RPMI8226 (cell line): ENCODE measurements around the gene CIRBP.

Experiments
- DNase-seq: peaks from one replicate; pipeline ENCODE4 v3.0.0-alpha.2; 2015

CIRBP gene

GRCh38 chr19:1269065-1269477, at the start of gene CIRBP:
TSS of gene CIRBP (plus strand) at chr19:1269332. CDS start at chr19:1270934, 1,602 bp downstream.
- DNase-seq = peak; percentile 99

DNA sequence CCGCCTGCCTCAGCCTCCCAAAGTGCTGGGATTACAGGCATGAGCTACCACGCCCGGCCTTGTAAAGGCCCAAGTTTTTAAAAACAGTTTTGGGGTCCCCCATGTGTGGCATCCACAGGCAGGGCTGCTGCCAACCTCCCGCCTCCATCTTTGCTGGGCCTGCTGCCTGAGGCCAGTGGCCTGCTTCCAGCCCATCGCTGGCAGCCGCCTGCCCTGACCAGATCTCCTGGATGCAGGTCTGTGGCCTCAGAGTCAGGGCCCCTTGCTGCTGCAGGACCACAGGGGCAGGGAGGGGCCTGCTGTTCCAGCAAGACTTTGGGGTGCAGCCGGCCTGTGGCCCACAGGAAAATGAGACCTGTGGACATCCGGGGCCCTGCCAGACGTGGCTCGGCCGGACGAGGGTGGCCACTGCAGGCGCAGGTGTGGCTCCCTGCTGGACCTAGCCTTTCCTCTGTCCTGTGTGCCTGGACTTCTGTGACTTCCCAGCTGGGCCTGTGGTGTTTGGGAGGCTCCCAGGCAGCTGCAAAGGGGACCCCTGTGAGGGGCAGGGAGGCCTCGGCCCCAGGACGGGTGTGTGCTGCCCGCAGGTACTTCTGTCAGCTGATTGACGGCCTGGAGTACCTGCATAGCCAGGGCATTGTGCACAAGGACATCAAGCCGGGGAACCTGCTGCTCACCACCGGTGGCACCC, 49.2 kb upstream of the CIRBP start:
- no peak for DNase-seq

GRCh38 chr19:1220477-1220930, 48.6 kb upstream of the CIRBP start:
- DNase-seq = no peak

- DNase-seq = no peak
These were observed 47.9 kb upstream of the CIRBP start for GRCh38 chr19:1220976-1221903.

GRCh38 chr19:1221904-1222255, 47.3 kb upstream of the CIRBP start:
- DNase-seq = no peak

- DNase-seq = no peak
These were observed 46.7 kb upstream of the CIRBP start for GRCh38 chr19:1222394-1222793.

DNA sequence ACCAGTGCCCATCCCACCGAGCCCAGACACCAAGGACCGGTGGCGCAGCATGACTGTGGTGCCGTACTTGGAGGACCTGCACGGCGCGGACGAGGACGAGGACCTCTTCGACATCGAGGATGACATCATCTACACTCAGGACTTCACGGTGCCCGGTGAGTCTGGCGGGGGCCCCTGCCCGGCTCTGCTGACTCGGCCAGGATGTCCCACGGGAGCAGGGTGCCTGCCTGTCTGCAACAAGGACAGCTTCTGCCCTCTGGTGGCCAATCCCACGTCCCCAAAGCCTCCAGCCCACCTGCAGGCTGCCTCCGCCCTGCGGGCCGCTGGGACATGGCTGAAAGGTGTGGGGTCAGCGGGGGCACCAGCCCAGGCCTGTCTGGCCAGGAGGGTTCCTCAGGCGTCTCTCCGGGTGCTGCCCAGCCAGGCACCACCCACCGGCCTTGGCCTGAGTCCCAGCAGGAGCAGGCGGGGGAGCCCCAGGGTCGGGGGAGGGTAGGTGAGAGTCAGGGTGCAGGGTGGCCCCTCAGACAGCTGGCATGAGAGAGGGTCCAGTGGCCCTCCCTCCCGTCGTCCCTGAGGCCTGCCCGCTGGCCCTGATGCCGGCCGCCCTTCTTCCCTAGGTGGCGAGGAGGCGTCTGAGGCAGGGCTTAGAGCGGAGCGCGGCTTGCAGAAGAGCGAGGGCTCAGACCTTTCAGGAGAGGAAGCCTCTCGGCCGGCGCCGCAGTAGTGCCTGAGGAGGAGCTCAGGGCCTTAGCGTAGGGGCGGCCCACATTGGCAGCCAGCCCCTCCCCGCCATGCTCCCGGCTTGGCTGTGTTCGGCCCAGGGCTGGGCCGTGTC, 45.9 kb upstream of the CIRBP start:
- DNase-seq = no peak

GRCh38 chr19:1224047-1224825, 44.9 kb upstream of the CIRBP start:
- DNase-seq = no peak

DNA sequence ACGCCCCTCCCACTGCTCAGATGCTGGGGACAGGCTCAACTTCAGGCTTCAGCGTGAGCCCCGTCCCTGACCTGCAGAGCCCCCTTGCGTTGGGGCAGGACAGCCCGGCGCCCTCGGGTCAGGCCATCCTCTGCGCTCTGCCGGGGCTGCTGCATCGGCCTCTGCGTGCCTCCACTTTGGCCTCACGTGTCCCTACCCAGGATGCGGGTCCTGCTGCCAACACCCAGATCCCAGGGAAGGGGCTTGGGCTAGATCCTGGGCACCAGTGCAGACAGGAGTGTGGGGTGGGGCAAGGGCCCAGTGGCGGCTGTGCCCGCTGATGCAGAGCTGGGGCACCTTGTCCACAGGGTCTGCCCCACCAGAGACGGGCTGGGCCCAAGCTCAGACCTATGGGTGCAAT, 44.3 kb upstream of the CIRBP start:
- no peak for DNase-seq

DNA sequence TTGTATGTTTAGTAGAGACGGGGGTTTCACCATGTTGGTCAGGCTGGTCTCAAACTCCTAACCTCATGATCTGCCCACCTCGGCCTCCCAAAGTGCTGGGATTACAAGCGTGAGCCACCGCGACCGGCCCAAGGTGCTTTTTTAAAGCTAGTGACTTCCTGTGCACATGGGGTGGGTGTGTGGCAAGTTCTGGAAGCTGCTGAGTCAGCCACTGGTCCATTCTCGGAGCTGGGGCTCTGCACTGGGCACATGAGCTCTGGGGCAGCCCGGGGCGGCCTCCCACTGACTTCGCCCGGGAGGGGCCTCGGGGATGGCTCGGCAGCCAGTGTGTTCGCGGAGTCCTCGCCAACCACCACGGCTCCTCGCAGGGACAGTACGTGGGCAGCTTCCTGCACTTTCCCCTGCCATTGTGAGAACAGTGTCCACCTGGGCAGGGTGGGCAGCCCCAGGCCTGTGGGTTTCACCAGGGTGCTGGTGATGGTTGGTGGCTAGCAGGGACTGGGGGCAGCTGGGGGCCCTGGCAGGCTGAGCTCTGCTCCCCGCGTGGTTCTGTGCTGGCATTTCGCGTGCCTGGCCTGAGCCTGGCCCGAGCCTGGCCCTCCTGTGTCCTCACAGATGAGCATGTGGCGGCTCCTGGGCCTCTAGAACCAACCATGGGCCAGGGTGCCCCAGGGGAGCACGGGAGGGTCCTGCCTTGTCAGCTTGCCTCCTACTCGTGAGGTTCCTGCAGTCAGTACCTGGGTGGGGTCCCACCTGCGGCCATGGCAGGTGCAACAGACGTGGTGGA, 43.5 kb upstream of the CIRBP start:
- no peak for DNase-seq

- no peak for DNase-seq
These were observed 43.0 kb upstream of the CIRBP start for GRCh38 chr19:1226227-1226518.

DNA sequence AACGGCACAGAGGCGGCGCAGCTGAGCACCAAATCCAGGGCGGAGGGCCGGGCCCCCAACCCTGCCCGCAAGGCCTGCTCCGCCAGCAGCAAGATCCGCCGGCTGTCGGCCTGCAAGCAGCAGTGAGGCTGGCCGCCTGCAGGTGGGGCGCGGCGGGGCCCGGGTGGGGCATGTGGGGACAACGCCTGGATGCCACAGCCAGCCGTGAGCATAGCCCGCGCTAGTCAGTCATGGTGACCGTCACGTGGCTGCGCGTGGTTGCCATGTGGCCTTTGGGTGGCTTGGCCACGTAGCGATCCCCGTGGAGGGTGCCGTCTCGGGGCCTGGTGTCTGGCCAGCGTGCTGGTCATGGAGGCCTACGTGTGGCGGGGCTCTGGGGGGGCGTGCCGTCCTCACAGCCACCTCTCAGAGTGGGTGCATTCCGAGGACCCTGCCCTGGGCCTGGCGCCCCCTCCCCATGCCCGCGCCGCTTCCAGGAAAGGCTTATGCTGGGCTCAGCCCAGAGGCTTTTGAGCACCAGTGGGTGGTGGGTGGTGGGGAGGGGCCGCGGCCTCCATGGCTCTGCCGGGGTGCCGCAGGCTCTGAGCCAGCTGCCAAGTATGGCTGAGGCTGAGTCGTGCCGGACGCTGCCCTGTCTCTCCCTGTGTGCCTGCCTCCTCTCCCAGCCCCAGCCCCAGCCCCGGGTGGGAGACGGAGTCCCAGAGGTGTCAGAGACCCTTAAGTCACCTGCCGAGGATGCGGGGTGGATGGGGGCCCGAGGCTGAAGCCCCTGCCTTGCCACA, 42.4 kb upstream of the CIRBP start:
- DNase-seq = no peak

DNA sequence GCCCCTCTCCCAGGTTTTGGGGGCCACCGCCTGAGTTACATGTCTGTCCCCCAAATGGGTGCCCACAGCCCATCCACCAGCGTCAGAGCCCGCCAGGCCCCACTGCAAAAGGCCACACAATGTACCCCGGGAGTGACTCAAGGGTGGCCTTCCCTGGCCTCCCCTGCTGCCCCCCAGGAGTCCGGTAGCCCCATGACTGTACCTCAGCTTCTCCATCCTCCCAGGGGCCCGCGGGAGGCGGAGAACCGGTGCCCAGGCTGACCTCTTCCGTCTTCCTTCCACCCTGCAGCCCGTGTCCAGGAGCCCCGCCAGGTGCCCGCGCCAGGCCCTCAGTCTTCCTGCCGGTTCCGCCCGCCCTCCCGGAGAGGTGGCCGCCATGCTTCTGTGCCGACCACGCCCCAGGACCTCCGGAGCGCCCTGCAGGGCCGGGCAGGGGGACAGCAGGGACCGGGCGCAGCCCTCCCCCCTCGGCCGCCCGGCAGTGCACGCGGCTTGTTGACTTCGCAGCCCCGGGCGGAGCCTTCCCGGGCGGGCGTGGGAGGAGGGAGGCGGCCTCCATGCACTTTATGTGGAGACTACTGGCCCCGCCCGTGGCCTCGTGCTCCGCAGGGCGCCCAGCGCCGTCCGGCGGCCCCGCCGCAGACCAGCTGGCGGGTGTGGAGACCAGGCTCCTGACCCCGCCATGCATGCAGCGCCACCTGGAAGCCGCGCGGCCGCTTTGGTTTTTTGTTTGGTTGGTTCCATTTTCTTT, 41.7 kb upstream of the CIRBP start:
- no peak for DNase-seq

- no peak for DNase-seq
These were observed 40.8 kb upstream of the CIRBP start for GRCh38 chr19:1228161-1228957.

DNA sequence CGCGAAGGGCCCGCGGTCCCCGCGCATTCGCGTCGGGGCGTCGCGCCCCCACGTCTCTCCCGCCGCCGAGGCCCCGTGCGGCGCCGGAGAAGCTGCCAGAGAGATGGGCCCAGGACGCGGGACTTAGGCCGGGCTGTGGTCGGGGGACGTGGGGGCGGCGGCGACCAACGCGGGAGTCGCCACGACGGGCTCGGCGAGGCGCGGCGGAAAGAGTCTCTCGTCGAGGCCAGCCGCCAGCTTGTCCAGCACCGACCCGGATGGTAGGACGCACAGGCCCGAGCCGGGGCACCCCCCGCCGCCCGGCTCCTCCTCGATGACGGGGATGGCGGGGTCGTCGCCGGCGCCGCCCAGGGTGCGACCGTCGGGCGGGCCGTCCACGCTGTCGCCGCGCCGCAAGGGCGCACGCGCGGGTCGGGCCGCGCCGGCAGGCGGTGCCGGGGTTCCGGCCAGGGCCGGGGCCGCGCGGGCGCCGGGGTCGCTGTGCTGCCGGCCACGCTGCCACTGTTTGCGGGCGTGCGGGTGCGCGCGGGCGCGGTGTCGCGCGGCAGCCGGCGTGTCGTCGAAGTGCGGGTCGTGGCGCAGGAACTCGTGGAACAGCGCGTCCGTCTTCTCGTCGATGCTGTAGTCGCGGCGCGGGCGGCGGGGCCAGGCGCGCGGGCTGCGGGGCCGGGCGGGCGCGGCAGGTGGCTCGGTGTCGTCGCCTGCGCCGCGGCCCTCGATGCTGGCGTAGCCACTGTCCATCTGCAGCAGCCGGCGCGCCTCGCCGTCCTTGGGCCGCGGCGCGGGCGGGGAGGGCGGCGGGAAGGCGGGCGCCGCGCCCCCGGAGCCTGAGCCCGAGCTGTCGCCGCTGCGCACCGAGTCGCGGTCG, 39.8 kb upstream of the CIRBP start:
- no peak for DNase-seq

DNA sequence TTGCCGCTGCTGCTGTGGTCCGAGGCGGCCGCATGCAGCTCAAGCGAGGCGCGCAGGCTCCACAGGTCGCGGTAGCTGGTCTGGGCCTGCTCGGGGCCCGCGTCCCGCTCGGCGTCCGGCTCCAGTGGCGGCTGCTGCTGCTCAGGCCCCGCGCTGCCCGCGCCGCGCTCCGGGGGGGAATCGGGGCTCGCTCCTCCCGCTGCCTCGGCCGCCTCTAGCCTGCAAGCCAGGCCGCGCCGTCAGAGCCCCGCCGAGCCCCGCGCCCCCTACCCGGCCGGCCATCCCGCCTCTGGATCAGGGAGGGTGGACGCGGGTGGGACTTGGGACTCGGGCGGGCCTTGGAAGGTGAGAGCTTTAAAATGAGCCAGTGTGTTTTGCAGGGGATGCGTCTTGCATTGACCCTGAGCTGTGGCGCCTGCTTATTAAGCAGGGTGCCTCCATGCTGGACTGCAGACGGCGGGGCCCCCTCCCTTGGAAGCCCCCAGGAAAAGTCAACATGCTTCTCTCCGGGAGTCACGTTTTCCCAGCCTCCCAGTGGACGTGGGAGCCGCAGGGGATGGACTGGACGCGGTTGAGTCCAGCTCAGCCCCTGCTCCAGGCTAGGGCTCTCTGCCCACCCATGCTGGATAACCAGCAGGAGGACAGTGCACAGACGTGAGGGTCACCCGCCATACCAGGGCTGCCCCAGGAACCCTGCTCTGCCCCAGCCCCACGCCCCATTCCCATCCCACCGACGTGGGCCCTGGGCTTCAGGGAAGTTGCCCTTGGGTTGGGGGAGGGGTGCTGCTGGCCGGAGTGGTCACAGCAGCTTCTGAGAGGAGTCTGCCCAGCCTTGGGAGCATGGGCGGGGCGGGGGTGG, 39.0 kb upstream of the CIRBP start:
- no peak for DNase-seq

- no peak for DNase-seq
These were observed 38.2 kb upstream of the CIRBP start for GRCh38 chr19:1230783-1231489.
